DND-41 (cell line): ENCODE measurements around the gene ERBB4.

Source experiments
- CTCF ChIP-seq: IDR thresholded peaks from 2 replicates; pipeline ENCODE4 v1.5.1; 2012; ENCODE audit warnings: borderline replicate concordance, low read length, moderate library complexity, mild to moderate bottlenecking; ENCODE audit not compliant: poor library complexity, severe bottlenecking; ENCODE audit errors: extremely low read depth
- EZH2 ChIP-seq: IDR thresholded peaks from 3 replicates; pipeline ENCODE4 v1.6.1; 2012; ENCODE audit warnings: borderline replicate concordance, low read depth, mild to moderate bottlenecking, moderate library complexity, low read length, inconsistent platforms; ENCODE audit not compliant: severe bottlenecking

GRCh38 chr2:211748339-211748738, 790.3 kb downstream of the ERBB4 start:
- TF ChIP-seq CTCF (no peak), EZH2 (no peak)
